PC-9 (cell line): ENCODE data around the gene STX1A. TPM values are rescaled to one million over a fixed set of nuclear protein-coding genes. Genes with fewer than 3 reads are reported as not detected.

ENCODE experiments used
- BruUV-seq: library from RNA; stranded (reverse); fragments of 400-500 nt; replicated peaks from 2 replicates; lab custom pipeline; 2021; lab: Mats Ljungman, UMichigan
- CTCF ChIA-PET: fragments of 300-600 bp; sonication (Branson Sonifier 250); formaldehyde crosslinking; loops from one replicate; lab custom pipeline; 2022; ENCODE audit warnings: antibody characterized with exemption; lab: Charles Lee
- POLR2A ChIA-PET: fragments of 300-600 bp; sonication (Branson Sonifier 250); formaldehyde crosslinking; loops from one replicate; lab custom pipeline; 2022; ENCODE audit warnings: antibody characterized with exemption; ENCODE audit not compliant: unreplicated experiment; lab: Charles Lee
- DNase-seq, 2 experiments: peaks; one replicate each; pipeline versions ENCODE4 v3.0.0 to v3.0.0-alpha.2; 2015 to 2022; ENCODE audit warnings: mixed read lengths in 1 of 2
- H2AFZ ChIP-seq: fragments of 200-600 bp; sonication (generic); 2 replicates; pipeline ENCODE4 v1.8.1; 2017; ENCODE audit warnings: antibody characterized with exemption
- H3F3A ChIP-seq: fragments of 200-600 bp; sonication (generic); 2 replicates; pipeline ENCODE4 v1.8.1; 2017; ENCODE audit warnings: antibody characterized with exemption, mild to moderate bottlenecking, low read depth; ENCODE audit not compliant: insufficient read depth
- H3K27ac ChIP-seq: fragments of 200-600 bp; sonication (generic); 2 replicates; pipeline ENCODE4 v1.6.1; 2016; ENCODE audit warnings: mixed run types
- H3K27me3 ChIP-seq: fragments of 200-600 bp; sonication (generic); 2 replicates; pipeline ENCODE4 v1.6.1; 2016; ENCODE audit warnings: low read depth, mixed run types; ENCODE audit not compliant: insufficient read depth
- H3K36me3 ChIP-seq: fragments of 200-600 bp; sonication (generic); 2 replicates; pipeline ENCODE4 v1.6.1; 2016; ENCODE audit warnings: low read depth, mixed run types
- H3K4me1 ChIP-seq: fragments of 200-600 bp; sonication (generic); replicated peaks from 2 replicates; pipeline ENCODE4 v1.6.1; 2016; ENCODE audit warnings: mixed run types; ENCODE audit not compliant: insufficient read depth
- H3K4me2 ChIP-seq: fragments of 200-600 bp; sonication (generic); 2 replicates; pipeline ENCODE4 v1.6.1; 2017; ENCODE audit warnings: mixed run types
- H3K4me3 ChIP-seq: fragments of 200-600 bp; sonication (generic); 2 replicates; pipeline ENCODE4 v1.6.1; 2016; ENCODE audit warnings: mixed run types
- H3K79me2 ChIP-seq: fragments of 200-600 bp; sonication (generic); 2 replicates; pipeline ENCODE4 v1.6.1; 2017; ENCODE audit warnings: low read depth, mixed run types
- H3K9me2 ChIP-seq: fragments of 200-600 bp; sonication (generic); 2 replicates; pipeline ENCODE4 v1.8.1; 2017; ENCODE audit warnings: mild to moderate bottlenecking; ENCODE audit not compliant: insufficient read depth
- H3K9me3 ChIP-seq: fragments of 200-600 bp; sonication (generic); 2 replicates; pipeline ENCODE4 v1.8.1; 2016; ENCODE audit warnings: low read depth; ENCODE audit not compliant: insufficient read depth
- H4K20me1 ChIP-seq: fragments of 200-600 bp; sonication (generic); 2 replicates; pipeline ENCODE4 v1.8.1; 2017; ENCODE audit not compliant: insufficient read depth
- EZH2 ChIP-seq: fragments of 200-600 bp; sonication (generic); IDR thresholded peaks from 2 replicates; pipeline ENCODE4 v1.8.0; 2017; ENCODE audit warnings: antibody characterized with exemption, low read depth
- intact Hi-C: fragments of 100-400 bp; cut with micrococcal nuclease; formaldehyde crosslinking; loops from one replicate; pipeline ENCODE4 v1.10.0; 2022; ENCODE audit not compliant: unreplicated experiment
- total RNA-seq: library from RNA; stranded (reverse); gene quantifications from 2 replicates; pipeline ENCODE4 v1.2.3, GENCODE V29; 2021
- TF ChIP-seq, protein P1 (sequence below): fragments of 200-600 bp; sonication (generic); conservative IDR thresholded peaks from 2 replicates; pipeline ENCODE4 v1.6.1; 2017; ENCODE audit warnings: mixed run types, antibody characterized with exemption, mild to moderate bottlenecking, moderate library complexity

The STX1A gene
- total RNA-seq, 1 experiment from 2014 or later: 39.1 TPM

GRCh38 chr7:73740771-73741170 lies 21.3 kb upstream of the STX1A start:
- intact Hi-C loops: loop anchor here (1.0 kb wide), 1 partner anchor 115 kb away; no protein-coding TSS in a partner anchor
- Histone ChIP-seq H3K4me1 (peaks cover 82% of the 10 kb centered on the region), H3F3A (peaks cover 54% of the 10 kb centered on the region), H2AFZ (no peak overlapping the region), H3K9me2 (no peaks in the 10 kb centered on the region), H3K79me2 (peaks cover 50% of the 10 kb centered on the region), H3K4me2 (peak overlapping the region; percentile 99), H4K20me1 (peaks cover 6% of the 10 kb centered on the region; the same call in 1 of the 2 replicates), H3K36me3 (peaks cover 15% of the 10 kb centered on the region; the same call in 1 of the 2 replicates), H3K27ac (peak overlapping the region; percentile 100), H3K9me3 (no peaks in the 10 kb centered on the region), H3K27me3 (no peaks in the 10 kb centered on the region), H3K4me3 (no peak overlapping the region)
- POLR2A ChIA-PET: interaction anchor here (0.6 to 3.9 kb wide), 10 partner anchors 29 to 250 kb away, joined by 3 to 68 read pairs (median 8); partner anchors contain the start of genes CLDN3 and CLDN4
- TF ChIP-seq, protein P1, sequence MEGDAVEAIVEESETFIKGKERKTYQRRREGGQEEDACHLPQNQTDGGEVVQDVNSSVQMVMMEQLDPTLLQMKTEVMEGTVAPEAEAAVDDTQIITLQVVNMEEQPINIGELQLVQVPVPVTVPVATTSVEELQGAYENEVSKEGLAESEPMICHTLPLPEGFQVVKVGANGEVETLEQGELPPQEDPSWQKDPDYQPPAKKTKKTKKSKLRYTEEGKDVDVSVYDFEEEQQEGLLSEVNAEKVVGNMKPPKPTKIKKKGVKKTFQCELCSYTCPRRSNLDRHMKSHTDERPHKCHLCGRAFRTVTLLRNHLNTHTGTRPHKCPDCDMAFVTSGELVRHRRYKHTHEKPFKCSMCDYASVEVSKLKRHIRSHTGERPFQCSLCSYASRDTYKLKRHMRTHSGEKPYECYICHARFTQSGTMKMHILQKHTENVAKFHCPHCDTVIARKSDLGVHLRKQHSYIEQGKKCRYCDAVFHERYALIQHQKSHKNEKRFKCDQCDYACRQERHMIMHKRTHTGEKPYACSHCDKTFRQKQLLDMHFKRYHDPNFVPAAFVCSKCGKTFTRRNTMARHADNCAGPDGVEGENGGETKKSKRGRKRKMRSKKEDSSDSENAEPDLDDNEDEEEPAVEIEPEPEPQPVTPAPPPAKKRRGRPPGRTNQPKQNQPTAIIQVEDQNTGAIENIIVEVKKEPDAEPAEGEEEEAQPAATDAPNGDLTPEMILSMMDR: no peak
- no peak for TF ChIP-seq EZH2
- DNase-seq: peak; percentile 78 to 86
- CTCF ChIA-PET: interaction anchor here (0.5 to 0.9 kb wide), 3 partner anchors 59 to 114 kb away, joined by 3 to 4 read pairs (median 4); no protein-coding TSS in a partner anchor
- no TSS peak for BruUV-seq

DNA sequence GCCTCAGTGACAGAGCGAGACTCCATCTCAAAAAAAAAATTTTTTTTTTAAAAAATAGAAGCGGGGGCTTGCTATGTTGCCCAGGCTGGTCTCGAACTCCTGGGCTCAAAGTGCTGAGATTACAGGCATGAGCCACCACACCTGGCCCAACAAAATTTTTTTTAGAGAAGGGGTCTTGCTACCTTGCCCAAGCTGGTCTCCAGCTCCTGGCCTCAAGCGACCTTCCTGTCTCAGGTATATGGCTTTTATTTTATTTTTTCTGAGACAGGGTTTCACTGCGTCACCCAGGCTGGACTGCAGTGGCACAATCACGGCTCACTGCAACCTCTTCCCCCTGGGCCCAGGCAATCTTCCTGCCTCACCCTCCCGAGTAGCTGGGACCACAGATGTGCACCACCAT lies 20.7 kb upstream of the STX1A start:
- ChIA-PET CTCF (interaction anchor here (0.8 kb wide), 1 partner anchor 71 kb away, joined by 4 read pairs; no protein-coding TSS in a partner anchor), POLR2A (interaction anchor here (0.6 to 3.9 kb wide), 8 partner anchors 41 to 93 kb away, joined by 3 to 68 read pairs (median 22); partner anchors contain the start of gene CLDN4)
- peaks cover 15% of the 10 kb centered on the region; the same call in 1 of the 2 replicates for H3K36me3 ChIP-seq
- no peak overlapping the region for H3K4me3 ChIP-seq
- peaks cover 59% of the 10 kb centered on the region for H3F3A ChIP-seq
- TF ChIP-seq, protein P1: no peak
- no peak for TF ChIP-seq EZH2
- peaks cover 53% of the 10 kb centered on the region for H3K79me2 ChIP-seq
- intact Hi-C loops: no loop called here
- H3K4me2 ChIP-seq: peak overlapping the region; percentile 99
- no peaks in the 10 kb centered on the region for H3K27me3 ChIP-seq
- H4K20me1 ChIP-seq: peaks cover 6% of the 10 kb centered on the region; the same call in 1 of the 2 replicates
- H3K27ac ChIP-seq: peak overlapping the region; percentile 100
- H3K9me3 ChIP-seq: no peaks in the 10 kb centered on the region
- no peaks in the 10 kb centered on the region for H3K9me2 ChIP-seq
- no peak for DNase-seq
- no peak overlapping the region for H2AFZ ChIP-seq
- peaks cover 82% of the 10 kb centered on the region for H3K4me1 ChIP-seq
- no TSS peak for BruUV-seq

GRCh38 chr7:73739387-73739767 lies 19.9 kb upstream of the STX1A start:
- peaks cover 76% of the 10 kb centered on the region for H3K4me1 ChIP-seq
- H3K9me3 ChIP-seq: no peaks in the 10 kb centered on the region
- peak overlapping the region; percentile 100 for H3K27ac ChIP-seq
- H4K20me1 ChIP-seq: peaks cover 6% of the 10 kb centered on the region; the same call in 1 of the 2 replicates
- peaks cover 15% of the 10 kb centered on the region; the same call in 1 of the 2 replicates for H3K36me3 ChIP-seq
- H3K4me2 ChIP-seq: peak overlapping the region; percentile 99
- DNase-seq: no peak
- H3F3A ChIP-seq: peaks cover 61% of the 10 kb centered on the region
- H2AFZ ChIP-seq: peak overlapping the region; percentile 61; the same call in 1 of the 2 replicates
- POLR2A ChIA-PET: interaction anchor here (0.6 to 3.2 kb wide), 8 partner anchors 83 to 910 kb away, joined by 3 to 80 read pairs (median 17); partner anchors contain the start of gene METTL27
- no peaks in the 10 kb centered on the region for H3K9me2 ChIP-seq
- H3K4me3 ChIP-seq: peak overlapping the region; percentile 96
- BruUV-seq: no TSS peak
- TF ChIP-seq, protein P1: no peak
- no peak for TF ChIP-seq EZH2
- peaks cover 48% of the 10 kb centered on the region for H3K79me2 ChIP-seq
- CTCF ChIA-PET: interaction anchor here (0.6 to 1.5 kb wide), 3 partner anchors 24 to 90 kb away, joined by 3 to 7 read pairs (median 5); no protein-coding TSS in a partner anchor
- H3K27me3 ChIP-seq: no peaks in the 10 kb centered on the region
- intact Hi-C loops: loop anchor here (1.0 to 10.0 kb wide), 2 partner anchors 91 to 235 kb away; partner anchors contain the start of gene CLDN4
